HepG2 (cell line): Measurements from ENCODE around the gene FANK1. TPM values are rescaled to one million over a fixed set of nuclear protein-coding genes. Genes with fewer than 3 reads are reported as not detected.

Source experiments
- ATAC-seq: fragments of 200-7000 bp; cut with Tn5 transposase; 3 replicates; pipeline ENCODE4 v1.9.1; 2020; ENCODE audit warnings: mild to moderate bottlenecking, moderate library complexity
- BruUV-seq: library from RNA; stranded (reverse); fragments of 400-500 nt; replicated peaks from 2 replicates; lab custom pipeline; 2021; lab: Mats Ljungman, UMichigan
- CTCF ChIA-PET: fragments of 300-600 bp; formaldehyde crosslinking; extraction: SDS; loops from one replicate; lab custom pipeline; 2021; ENCODE audit warnings: low total read pairs, inconsistent platforms, low intra/inter-chr PET ratio; lab: Yijun Ruan, JAX
- POLR2A ChIA-PET: fragments of 350-600 bp; sonication (Branson Sonifier 250); formaldehyde crosslinking; loops from one replicate; lab custom pipeline; 2020; ENCODE audit warnings: antibody characterized with exemption, inconsistent platforms; lab: Yijun Ruan, JAX
- DNase-seq: peaks from one replicate; pipeline ENCODE4 v3.0.0-alpha.2; 2015; ENCODE audit warnings: low spot score
- FAIRE-seq: peaks from 3 replicates; lab custom pipeline; 2011; peaks lifted over from hg19 to GRCh38; lab: Jason Lieb, UNC
- H2AFZ ChIP-seq: one replicate; pipeline ENCODE4 v1.6.1; 2011; ENCODE audit warnings: low read length, inconsistent platforms
- H3K27ac ChIP-seq: fragments of 300-600 bp; 3 replicates; pipeline ENCODE4 v1.8.0; 2011; ENCODE audit warnings: mixed run types, mild to moderate bottlenecking, mixed read lengths, low read length, inconsistent platforms; ENCODE audit not compliant: insufficient read depth; ENCODE audit errors: extremely low read length
- H3K27me3 ChIP-seq, 2 experiments: fragments of 200-600 bp in 1 of 2; 2 replicates in 1 of 2; 3 replicates in 1 of 2; pipeline versions ENCODE4 v1.6.0 to v1.8.0; 2011; ENCODE audit warnings: low read length in 2 of 2, mild to moderate bottlenecking in 2 of 2, moderate library complexity in 2 of 2, inconsistent platforms in 1 of 2; ENCODE audit not compliant: insufficient read depth in 2 of 2, control insufficient read depth in 1 of 2
- H3K36me3 ChIP-seq, 2 experiments: fragments of 200-600 bp in 1 of 2; replicated peaks in 1 of 2; 2 replicates in 1 of 2; 3 replicates in 1 of 2; pipeline versions ENCODE4 v1.5.1 to v1.8.0; 2011; ENCODE audit warnings: low read length in 2 of 2, inconsistent platforms in 1 of 2; ENCODE audit not compliant: insufficient read depth in 2 of 2, control insufficient read depth in 1 of 2
- H3K4me1 ChIP-seq: 2 replicates; pipeline ENCODE4 v1.5.1; 2012; ENCODE audit warnings: low read length, inconsistent platforms; ENCODE audit not compliant: insufficient read depth
- H3K4me2 ChIP-seq: 2 replicates; pipeline ENCODE4 v1.6.0; 2011; ENCODE audit warnings: low read depth, low read length, inconsistent platforms
- H3K4me3 ChIP-seq, 3 experiments: fragments of 200-600 bp in 1 of 3; sonication (generic), shearing (Covaris generic) in 1 of 3; replicated peaks in 1 of 3; 2 replicates each; pipeline ENCODE4 v1.5.1; 2011 to 2016; ENCODE audit warnings: low read length in 3 of 3, inconsistent platforms in 2 of 3, low read depth in 2 of 3, mild to moderate bottlenecking in 2 of 3, control low read depth in 1 of 3, mixed read lengths in 1 of 3; ENCODE audit not compliant: insufficient read depth in 1 of 3
- H3K79me2 ChIP-seq: one replicate; pipeline ENCODE4 v1.6.1; 2011; ENCODE audit warnings: low read length, inconsistent platforms; ENCODE audit not compliant: insufficient read depth
- H3K9ac ChIP-seq: 2 replicates; pipeline ENCODE4 v1.6.0; 2011; ENCODE audit warnings: mild to moderate bottlenecking, low read depth, low read length, inconsistent platforms; ENCODE audit not compliant: insufficient read depth
- H3K9me3 ChIP-seq: 2 replicates; pipeline ENCODE4 v1.5.1; 2012; ENCODE audit warnings: mild to moderate bottlenecking, low read length
- H4K20me1 ChIP-seq: 2 replicates; pipeline ENCODE4 v1.6.0; 2011; ENCODE audit warnings: inconsistent platforms, mild to moderate bottlenecking, low read length, moderate library complexity; ENCODE audit not compliant: insufficient read depth
- GABPA ChIP-seq, 2 experiments: IDR thresholded peaks; 2 replicates each; pipeline ENCODE4 v1.6.1; 2011 to 2016; ENCODE audit warnings: low read depth in 2 of 2, low read length in 1 of 2, missing biosample characterization in 1 of 2, missing genetic modification characterization in 1 of 2
- GATAD2A ChIP-seq: IDR thresholded peaks from 2 replicates; pipeline ENCODE4 v1.6.1; 2016
- KAT8 ChIP-seq: IDR thresholded peaks from 2 replicates; pipeline ENCODE4 v1.6.1; 2016; ENCODE audit warnings: missing genetic modification reagents, missing compliant biosample characterization
- MYC ChIP-seq: sonication (generic); formaldehyde crosslinking; IDR thresholded peaks from 2 replicates; pipeline ENCODE4 v1.9.0; 2021; ENCODE audit warnings: missing genetic modification reagents, borderline replicate concordance
- TBL1XR1 ChIP-seq: fragments of 150-350 bp; IDR thresholded peaks from 2 replicates; pipeline ENCODE4 v1.6.1; 2014; ENCODE audit warnings: borderline replicate concordance, low read length; ENCODE audit not compliant: partially characterized antibody
- TCF7L2 ChIP-seq: IDR thresholded peaks from 2 replicates; pipeline ENCODE4 v1.6.1; 2011; ENCODE audit warnings: mild to moderate bottlenecking, low read depth, low read length, moderate library complexity
- ZFP82 ChIP-seq: sonication (generic); formaldehyde crosslinking; IDR thresholded peaks from 2 replicates; pipeline ENCODE4 v1.5.1; 2020; ENCODE audit warnings: mild to moderate bottlenecking, missing genetic modification reagents, borderline replicate concordance
- ZMYM2 ChIP-seq: sonication (generic); formaldehyde crosslinking; IDR thresholded peaks from 2 replicates; pipeline ENCODE4 v1.8.0; 2022; ENCODE audit warnings: mild to moderate bottlenecking, missing genetic modification reagents
- ZNF333 ChIP-seq: sonication (generic); formaldehyde crosslinking; IDR thresholded peaks from 2 replicates; pipeline ENCODE4 v1.4.0; 2020; ENCODE audit warnings: mild to moderate bottlenecking, missing genetic modification reagents, borderline replicate concordance
- ZNF564 ChIP-seq: sonication (generic); formaldehyde crosslinking; IDR thresholded peaks from 2 replicates; pipeline ENCODE4 v1.8.1; 2023; ENCODE audit warnings: mild to moderate bottlenecking, missing genetic modification reagents
- ZNF569 ChIP-seq: sonication (generic); formaldehyde crosslinking; IDR thresholded peaks from 2 replicates; pipeline ENCODE4 v1.5.0; 2020; ENCODE audit warnings: mild to moderate bottlenecking, missing genetic modification reagents, moderate library complexity, borderline replicate concordance
- WGBS: methylation state at CpG from one replicate; pipeline ENCODE4 v1.1.6; 2017; ENCODE audit warnings: low lambda C conversion rate; 5-methylcytosine and 5-hydroxymethylcytosine counted together
- in situ Hi-C: cut with HindIII; loops from 2 replicates; pipeline ENCODE4 v1.10.0; 2017; ENCODE audit warnings: low pct_unique_long_range_greater_than_20kb; ENCODE audit not compliant: extremely low pct_ligation_motif_present
- intact Hi-C: fragments of 100-400 bp; cut with micrococcal nuclease; formaldehyde crosslinking; loops from one replicate; pipeline ENCODE4 v1.10.0; 2022; ENCODE audit not compliant: unreplicated experiment
- polyA plus RNA-seq, 8 experiments: library from polyadenylated mRNA; depleted of rRNA in 3 of 8; stranded (reverse) in 7 of 8; unstranded in 1 of 8; fragments of >200 nt; fragmentation: Illumina TruSeq in 4 of 8; extraction: Trizol in 4 of 8; gene quantifications; 2 replicates each; pipeline versions ENCODE4 v1.2.1 to v1.2.3, GENCODE V29; 2011 to 2016; ENCODE audit warnings: low read depth in 4 of 8, missing spikeins in 1 of 8, mixed read lengths in 1 of 8; ENCODE audit not compliant: insufficient read depth in 1 of 8
- total RNA-seq, 5 experiments: library from RNA; depleted of rRNA; stranded (reverse); fragments of >200 nt; fragmentation: Illumina TruSeq; extraction: Trizol; gene quantifications; 2 replicates each; pipeline ENCODE4 v1.2.3, GENCODE V29; 2016; ENCODE audit warnings: low read depth in 1 of 5

The FANK1 gene
- total and polyA plus RNA-seq, 2 of the 13 experiments (the other 11 are each of a cell fraction or from before 2014, with no cell fraction given): 0.22 TPM; not detected in 1

- no peak for TF ChIP-seq ZNF564 (CRISPR knock-in tag)
- no peak for TF ChIP-seq GATAD2A (CRISPR knock-in tag)
- TF ChIP-seq TBL1XR1: no peak
- no peak for TF ChIP-seq ZFP82 (CRISPR knock-in tag)
- TF ChIP-seq TCF7L2: no peak
- TF ChIP-seq GABPA (IDR thresholded peaks at IDR 0.05; ENCODE audit: low read depth, low read length): no peak
- TF ChIP-seq GABPA (CRISPR knock-in tag; IDR thresholded peaks at IDR 0.05; ENCODE audit: low read depth): no peak
- no peak for TF ChIP-seq KAT8
- TF ChIP-seq ZNF569: no peak
- no peak for TF ChIP-seq MYC (CRISPR knock-in tag)
- TF ChIP-seq ZNF333 (CRISPR knock-in tag): no peak
- TF ChIP-seq, all 625 proteins: peak for 0
Observed at GRCh38 chr10:126006264-126006663, 109.9 kb downstream of the FANK1 start (continued).

GRCh38 chr10:126006906-126007305 is 110.5 kb downstream of the FANK1 start:
- no peak overlapping the region for H3K9ac ChIP-seq
- POLR2A ChIA-PET: no interaction called here
- DNase-seq: no peak
- in situ Hi-C loops (no loop called here), intact Hi-C loops (no loop called here)
- no peak for ATAC-seq
- no peak overlapping the region for H3K4me3 ChIP-seq
- no peak overlapping the region for H3K4me2 ChIP-seq
- H3K27ac ChIP-seq: no peak overlapping the region
- no peaks in the 10 kb centered on the region for H4K20me1 ChIP-seq
- H3K27me3 ChIP-seq: peaks cover 0 to 18% of the 10 kb centered on the region in 2 experiments; a peak in 3 of 5 replicates
- H3K36me3 ChIP-seq: no peaks in the 10 kb centered on the region
- no TSS peak for BruUV-seq
- no peaks in the 10 kb centered on the region for H3K9me3 ChIP-seq
- H3K4me1 ChIP-seq: no peaks in the 10 kb centered on the region
- FAIRE-seq: no peak
- WGBS: 9% methylated on average over 2 of the region's 2 CpGs
- no peak for TF ChIP-seq ZMYM2 (CRISPR knock-in tag)
- TF ChIP-seq, all 625 proteins: peak for 0
- Histone ChIP-seq H3K79me2 (no peaks in the 10 kb centered on the region), H2AFZ (no peak overlapping the region)
- CTCF ChIA-PET: no interaction called here
